PC-9 (cell line): ENCODE results near the gene SOX1.

Experiments used
- EZH2 ChIP-seq: fragments of 200-600 bp; sonication (generic); IDR thresholded peaks from 2 replicates; pipeline ENCODE4 v1.8.0; 2017; ENCODE audit warnings: antibody characterized with exemption, low read depth
- TF ChIP-seq, protein P1 (sequence below): fragments of 200-600 bp; sonication (generic); conservative IDR thresholded peaks from 2 replicates; pipeline ENCODE4 v1.6.1; 2017; ENCODE audit warnings: mixed run types, antibody characterized with exemption, mild to moderate bottlenecking, moderate library complexity

DNA sequence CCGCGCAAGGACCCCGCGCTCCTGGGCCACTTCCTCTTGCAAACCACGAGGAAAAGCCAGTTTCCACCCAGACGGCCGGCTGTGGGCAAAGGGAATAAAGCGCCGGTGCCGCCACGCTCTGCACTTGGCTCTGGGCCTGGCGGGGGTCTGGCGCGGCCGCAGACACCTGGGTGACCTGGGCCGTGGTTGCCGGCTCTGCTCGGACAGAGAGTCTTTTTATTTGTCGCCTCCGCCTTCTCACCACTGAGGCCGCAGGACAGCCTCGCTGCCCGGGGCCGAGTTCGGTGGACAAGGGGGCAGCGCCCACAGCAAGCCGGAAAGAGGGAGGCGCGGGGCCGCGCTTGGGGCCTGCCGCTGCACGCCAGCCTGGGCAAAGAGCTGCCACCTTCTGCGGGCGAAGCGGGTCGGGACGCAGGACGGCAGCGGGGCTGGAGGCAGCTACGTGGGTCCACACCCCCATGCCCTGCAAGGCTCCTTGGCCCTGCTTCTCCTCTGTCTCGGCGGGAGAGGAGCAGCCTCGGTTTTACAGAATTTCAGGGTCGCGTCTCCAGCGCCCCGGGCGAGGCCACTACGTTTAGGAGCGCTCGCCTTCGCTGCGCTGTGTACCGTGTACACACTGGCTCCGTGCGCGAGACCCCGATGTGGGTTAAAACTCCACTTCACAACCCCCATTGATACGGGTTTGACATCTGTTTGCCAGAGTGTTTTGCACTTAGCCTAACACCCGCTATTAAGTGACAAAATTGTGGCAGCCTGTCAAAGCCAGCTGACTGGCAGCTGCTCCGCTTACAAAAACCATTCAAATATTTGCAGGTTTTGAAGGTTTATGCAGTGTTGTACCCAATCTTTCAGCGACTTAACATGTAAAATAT is 13.0 kb upstream of the SOX1 start:
- TF ChIP-seq, protein P1, sequence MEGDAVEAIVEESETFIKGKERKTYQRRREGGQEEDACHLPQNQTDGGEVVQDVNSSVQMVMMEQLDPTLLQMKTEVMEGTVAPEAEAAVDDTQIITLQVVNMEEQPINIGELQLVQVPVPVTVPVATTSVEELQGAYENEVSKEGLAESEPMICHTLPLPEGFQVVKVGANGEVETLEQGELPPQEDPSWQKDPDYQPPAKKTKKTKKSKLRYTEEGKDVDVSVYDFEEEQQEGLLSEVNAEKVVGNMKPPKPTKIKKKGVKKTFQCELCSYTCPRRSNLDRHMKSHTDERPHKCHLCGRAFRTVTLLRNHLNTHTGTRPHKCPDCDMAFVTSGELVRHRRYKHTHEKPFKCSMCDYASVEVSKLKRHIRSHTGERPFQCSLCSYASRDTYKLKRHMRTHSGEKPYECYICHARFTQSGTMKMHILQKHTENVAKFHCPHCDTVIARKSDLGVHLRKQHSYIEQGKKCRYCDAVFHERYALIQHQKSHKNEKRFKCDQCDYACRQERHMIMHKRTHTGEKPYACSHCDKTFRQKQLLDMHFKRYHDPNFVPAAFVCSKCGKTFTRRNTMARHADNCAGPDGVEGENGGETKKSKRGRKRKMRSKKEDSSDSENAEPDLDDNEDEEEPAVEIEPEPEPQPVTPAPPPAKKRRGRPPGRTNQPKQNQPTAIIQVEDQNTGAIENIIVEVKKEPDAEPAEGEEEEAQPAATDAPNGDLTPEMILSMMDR: no peak
- TF ChIP-seq EZH2: no peak
